GM19193 (cell line): ENCODE measurements around the gene SULF2.

Experiments
- POLR2A ChIP-seq: IDR thresholded peaks from 4 replicates; pipeline ENCODE4 v1.6.1; 2011; ENCODE audit not compliant: insufficient read depth, insufficient read length; ENCODE audit errors: extremely low read depth

SULF2 gene

DNA sequence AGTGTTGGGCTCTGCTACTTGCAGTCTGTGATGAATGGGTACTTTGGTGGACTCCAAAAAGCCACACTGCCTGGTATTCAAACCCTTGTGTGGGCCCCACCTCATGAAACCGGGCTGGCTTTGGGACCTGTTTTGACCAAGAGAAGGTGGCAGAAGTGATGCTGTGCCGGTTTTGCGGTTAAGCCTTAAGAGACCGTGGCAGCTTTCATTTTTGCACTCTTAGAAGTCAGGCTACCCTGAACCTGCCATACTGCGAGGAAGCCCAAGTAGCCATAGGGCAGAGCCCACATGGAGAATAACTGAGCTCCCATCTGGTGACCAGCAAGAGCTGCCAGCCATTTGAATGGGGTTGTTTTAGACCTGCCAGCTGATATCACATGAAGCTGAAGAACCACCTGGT lies 10.2 kb downstream of the SULF2 start:
- TF ChIP-seq POLR2A = no peak

- TF ChIP-seq POLR2A = no peak
These were observed 11.0 kb downstream of the SULF2 start for GRCh38 chr20:47774131-47774777.

DNA sequence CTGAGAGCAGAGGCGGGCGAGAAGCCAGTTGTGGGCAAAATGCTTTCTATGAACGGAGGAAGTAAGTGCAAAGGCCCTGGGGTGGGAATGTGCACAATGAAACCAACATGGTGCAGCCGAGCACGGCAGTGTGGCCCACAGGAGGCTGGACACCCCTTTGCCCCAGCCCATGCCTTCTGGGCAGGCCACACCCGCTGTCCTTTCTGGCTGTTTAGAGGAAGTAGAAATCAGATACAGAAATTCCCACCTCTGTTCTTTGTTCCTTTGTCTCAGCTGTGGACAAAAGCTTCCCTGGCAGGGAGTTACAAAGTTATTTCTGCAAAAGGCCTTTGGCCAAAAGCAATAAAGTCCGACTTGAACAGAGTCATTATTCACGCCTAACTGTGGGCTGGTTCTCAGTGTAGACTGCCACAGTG lies 11.9 kb downstream of the SULF2 start:
- TF ChIP-seq POLR2A = no peak

DNA sequence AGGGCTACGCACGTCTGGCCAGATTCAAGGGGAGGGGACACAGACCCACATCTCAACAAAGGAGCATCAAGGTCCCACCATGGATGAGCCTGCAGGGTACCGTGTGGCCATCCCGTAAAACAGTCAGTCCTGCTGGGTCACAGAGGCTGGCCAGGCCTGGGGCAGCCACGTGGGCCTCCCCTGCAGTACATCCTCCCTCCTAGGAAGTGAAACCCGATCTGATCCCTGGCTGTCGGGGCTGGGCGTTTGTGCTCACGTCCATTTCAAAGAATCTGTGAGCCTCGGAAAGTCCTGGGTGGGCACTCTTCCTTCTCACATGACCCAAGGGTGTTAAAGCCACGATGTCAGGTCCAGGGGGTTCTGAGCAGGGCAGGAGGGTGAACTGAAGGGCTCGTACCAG lies 14.3 kb downstream of the SULF2 start:
- no peak for TF ChIP-seq POLR2A

DNA sequence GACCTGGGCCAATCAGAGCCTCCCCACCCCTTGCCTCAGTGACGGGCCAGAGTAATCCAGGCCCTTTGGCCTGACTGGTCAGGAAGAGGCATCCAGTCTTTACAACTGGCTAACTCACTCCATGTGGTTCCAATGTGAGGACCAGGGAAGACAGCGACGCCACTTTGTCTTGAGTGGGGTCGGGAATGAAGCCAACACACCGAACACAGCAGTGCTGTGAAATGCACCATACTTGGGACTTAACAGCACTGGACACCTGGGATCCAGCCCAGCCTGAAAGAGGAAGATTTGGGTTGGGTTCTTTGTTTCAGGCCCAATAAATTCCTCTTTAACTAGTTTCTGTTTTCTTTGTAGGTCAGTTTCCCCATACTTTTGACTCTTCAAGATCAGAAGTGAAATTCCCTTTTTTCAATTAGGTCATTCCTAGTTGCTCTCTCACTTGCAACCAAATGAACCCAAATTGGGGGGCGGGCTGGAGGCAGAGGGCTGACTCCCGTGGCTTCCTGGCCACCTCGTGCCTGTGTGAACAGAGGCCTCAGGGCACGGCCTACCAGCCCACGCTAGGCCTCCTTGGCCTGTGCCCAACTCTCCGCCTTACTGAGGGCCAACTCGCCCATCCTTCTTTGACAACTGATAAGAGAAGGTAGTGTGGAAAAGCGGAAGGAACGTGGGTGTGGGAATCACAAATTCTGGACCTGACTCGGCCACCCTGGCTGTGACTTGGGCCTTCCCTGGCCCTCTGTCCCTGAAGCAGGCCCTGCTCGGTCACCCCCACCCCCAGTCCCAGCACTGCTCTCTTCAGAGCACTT lies 17.1 kb downstream of the SULF2 start:
- TF ChIP-seq POLR2A = no peak

GRCh38 chr20:47765691-47766594 lies 19.3 kb downstream of the SULF2 start:
- TF ChIP-seq POLR2A = no peak

GRCh38 chr20:47765271-47765670 lies 20.0 kb downstream of the SULF2 start:
- TF ChIP-seq POLR2A = no peak

- no peak for TF ChIP-seq POLR2A
These were observed 21.0 kb downstream of the SULF2 start for GRCh38 chr20:47764154-47764733.

GRCh38 chr20:47762699-47763268 lies 22.5 kb downstream of the SULF2 start:
- no peak for TF ChIP-seq POLR2A

DNA sequence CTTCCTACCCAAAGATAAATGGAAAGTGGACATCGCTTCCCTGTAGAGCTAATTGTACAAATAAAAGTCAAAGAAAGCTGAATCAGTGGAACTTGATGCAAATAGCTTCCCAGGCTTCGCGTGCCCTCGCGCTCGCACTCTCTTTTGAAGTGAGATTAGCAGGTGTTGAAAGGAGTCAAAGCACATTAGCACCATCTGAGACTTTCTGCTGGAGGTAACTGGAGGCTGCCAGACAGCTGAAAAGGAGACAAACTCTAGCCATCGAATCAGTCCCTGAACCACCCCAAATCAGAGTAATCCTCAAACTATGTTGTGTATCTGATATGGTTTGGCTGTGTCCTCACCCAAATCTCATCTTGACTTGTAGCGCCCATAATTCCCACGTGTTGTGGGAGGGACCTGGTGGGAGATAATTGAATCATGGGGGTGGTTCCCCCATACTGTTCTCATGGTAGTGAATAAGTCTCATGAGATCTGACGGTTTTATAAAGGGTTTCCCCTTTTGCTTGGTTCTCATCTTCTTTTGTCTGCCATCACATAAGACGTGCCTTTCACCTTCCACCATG lies 23.7 kb downstream of the SULF2 start:
- TF ChIP-seq POLR2A = no peak

- no peak for TF ChIP-seq POLR2A
These were observed 24.4 kb downstream of the SULF2 start for GRCh38 chr20:47760686-47761481.

DNA sequence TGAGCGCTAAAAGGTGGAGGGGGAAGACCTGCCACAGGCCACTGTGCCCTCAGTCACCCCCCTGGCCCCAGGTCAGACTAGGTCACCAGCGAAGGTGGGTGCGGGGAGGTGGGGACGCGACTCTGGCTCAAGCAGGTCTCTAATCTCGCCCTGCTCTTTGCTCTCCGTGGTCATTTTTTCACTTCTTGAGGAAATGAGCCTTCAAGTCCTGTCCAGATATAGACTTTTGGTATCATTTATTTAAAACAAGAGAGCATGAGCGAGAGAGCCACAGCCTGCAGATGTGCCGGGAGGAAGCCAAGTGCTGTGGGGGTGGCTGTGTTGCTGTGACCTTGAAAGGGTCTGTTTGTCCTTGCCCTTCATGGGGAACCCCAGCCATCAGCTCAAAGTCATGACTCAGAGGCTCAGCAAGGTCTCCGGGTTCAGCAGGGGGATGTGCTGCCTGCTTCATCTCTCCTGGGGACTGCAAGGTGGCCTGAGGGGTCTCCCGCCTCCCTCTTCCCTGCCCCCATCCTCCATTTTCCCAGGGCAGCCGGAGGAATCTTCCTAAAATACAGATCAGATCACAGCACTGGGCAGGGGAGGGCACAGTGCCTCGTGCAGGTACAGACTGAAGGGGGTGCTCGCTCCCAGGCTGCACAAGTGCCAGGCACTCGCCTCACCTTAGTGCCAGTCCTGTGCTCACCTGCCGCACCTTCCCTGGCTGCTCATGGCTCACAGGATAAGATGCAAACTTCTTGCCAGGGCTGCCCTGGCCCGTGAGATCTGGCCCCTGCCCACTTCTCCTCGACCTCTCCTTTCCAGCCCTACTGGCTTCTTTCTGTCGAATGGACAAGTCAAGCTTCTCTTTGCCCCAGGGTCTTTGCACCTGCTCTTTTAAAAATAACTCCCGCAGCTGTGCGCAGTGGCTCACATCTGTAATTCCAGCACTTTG lies 26.5 kb downstream of the SULF2 start:
- no peak for TF ChIP-seq POLR2A

- TF ChIP-seq POLR2A = no peak
These were observed 27.9 kb downstream of the SULF2 start for GRCh38 chr20:47757145-47758035.
